Nephron progenitor cell (in vitro differentiated cells): ENCODE measurements around the gene TTLL11.

ENCODE experiments used
- DNase-seq: peaks from one replicate; pipeline ENCODE4 v3.0.0; 2021
- H3K27ac Mint-ChIP-seq: 2 replicates; pipeline ENCODE4 v1.8.0; 2021; ENCODE audit warnings: mild to moderate bottlenecking, moderate library complexity, mixed read lengths
- H3K27me3 Mint-ChIP-seq: 2 replicates; pipeline ENCODE4 v1.8.0; 2021; ENCODE audit warnings: mild to moderate bottlenecking, low read depth, mixed read lengths; ENCODE audit not compliant: poor library complexity
- H3K36me3 Mint-ChIP-seq: 2 replicates; pipeline ENCODE4 v1.8.0; 2021; ENCODE audit warnings: low read depth, mixed read lengths
- H3K4me1 Mint-ChIP-seq: 2 replicates; pipeline ENCODE4 v1.8.0; 2021; ENCODE audit warnings: mixed read lengths
- H3K4me3 Mint-ChIP-seq: 2 replicates; pipeline ENCODE4 v1.8.0; 2021; ENCODE audit warnings: mild to moderate bottlenecking, moderate library complexity, mixed read lengths
- H3K9me3 Mint-ChIP-seq: 2 replicates; pipeline ENCODE4 v1.8.0; 2021; ENCODE audit warnings: mild to moderate bottlenecking, moderate library complexity, mixed read lengths
- TF ChIP-seq, protein P1 (sequence below): fragments of 200-600 bp; sonication (generic); IDR thresholded peaks from 2 replicates; pipeline ENCODE4 v1.5.0; 2021; ENCODE audit warnings: antibody characterized with exemption

TTLL11 gene

DNA sequence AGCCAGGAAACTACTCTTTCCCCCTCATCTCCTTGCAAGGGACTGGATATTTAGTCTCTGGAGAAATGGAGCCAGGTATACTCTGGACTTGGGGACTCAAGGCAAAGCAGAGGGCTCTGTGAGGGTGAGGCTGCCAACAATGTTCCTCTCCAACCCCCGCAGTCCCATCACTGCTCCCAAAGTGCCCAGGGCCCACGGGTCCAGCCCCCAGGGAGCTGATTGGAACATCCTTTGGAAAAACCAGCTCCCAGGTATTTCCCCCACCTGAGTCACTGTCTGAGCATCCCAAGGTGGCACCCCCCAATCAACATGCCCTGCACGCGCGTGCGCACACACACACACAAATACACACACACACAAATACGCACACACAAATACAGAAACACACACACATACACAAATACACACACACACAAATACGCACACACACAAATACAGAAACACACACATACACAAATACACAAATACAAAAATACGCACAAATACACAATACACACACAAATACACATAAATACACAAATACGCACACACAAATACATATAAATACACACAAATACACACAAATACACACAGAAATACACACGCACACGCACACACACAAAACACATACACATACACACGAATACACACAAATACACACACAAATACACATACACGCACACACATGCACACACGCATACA, 304.3 kb downstream of the TTLL11 start:
- H3K9me3 Mint-ChIP-seq: no peaks in the 10 kb centered on the region
- H3K27me3 Mint-ChIP-seq: no peaks in the 10 kb centered on the region

DNA sequence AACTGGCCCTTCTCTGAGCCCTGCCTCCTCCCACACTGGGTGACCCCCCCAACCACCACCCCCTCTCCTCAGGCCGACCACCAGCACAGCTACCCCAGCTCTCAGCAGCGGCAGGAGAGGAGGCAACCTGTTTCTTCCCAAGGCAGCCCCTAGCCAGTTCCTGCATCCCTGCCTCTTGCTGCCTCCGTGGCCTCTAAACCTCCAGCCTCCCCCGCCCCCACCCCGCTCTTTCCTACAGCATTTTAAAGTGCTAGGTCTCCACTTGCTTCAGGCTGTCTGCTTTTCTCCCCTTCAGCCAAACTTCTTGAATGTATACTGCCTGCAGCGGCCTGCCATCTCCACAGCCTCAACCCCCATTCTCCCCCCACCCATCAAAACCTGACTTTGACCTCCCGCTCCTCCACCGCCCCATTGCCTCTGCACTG, 306.1 kb downstream of the TTLL11 start:
- Mint-ChIP-seq H3K4me3 (no peak overlapping the region), H3K27me3 (no peaks in the 10 kb centered on the region), H3K36me3 (no peaks in the 10 kb centered on the region), H3K9me3 (no peaks in the 10 kb centered on the region), H3K4me1 (peaks cover 29% of the 10 kb centered on the region), H3K27ac (peak overlapping the region; percentile 77)
- TF ChIP-seq, protein P1, sequence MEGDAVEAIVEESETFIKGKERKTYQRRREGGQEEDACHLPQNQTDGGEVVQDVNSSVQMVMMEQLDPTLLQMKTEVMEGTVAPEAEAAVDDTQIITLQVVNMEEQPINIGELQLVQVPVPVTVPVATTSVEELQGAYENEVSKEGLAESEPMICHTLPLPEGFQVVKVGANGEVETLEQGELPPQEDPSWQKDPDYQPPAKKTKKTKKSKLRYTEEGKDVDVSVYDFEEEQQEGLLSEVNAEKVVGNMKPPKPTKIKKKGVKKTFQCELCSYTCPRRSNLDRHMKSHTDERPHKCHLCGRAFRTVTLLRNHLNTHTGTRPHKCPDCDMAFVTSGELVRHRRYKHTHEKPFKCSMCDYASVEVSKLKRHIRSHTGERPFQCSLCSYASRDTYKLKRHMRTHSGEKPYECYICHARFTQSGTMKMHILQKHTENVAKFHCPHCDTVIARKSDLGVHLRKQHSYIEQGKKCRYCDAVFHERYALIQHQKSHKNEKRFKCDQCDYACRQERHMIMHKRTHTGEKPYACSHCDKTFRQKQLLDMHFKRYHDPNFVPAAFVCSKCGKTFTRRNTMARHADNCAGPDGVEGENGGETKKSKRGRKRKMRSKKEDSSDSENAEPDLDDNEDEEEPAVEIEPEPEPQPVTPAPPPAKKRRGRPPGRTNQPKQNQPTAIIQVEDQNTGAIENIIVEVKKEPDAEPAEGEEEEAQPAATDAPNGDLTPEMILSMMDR: no peak
- no peak for DNase-seq

More for the DNA sequence above, 304.3 kb downstream of the TTLL11 start:
- Mint-ChIP-seq H3K27ac (no peak overlapping the region), H3K36me3 (no peaks in the 10 kb centered on the region), H3K4me1 (peaks cover 14% of the 10 kb centered on the region), H3K4me3 (no peak overlapping the region)
- DNase-seq: no peak
- TF ChIP-seq, protein P1: no peak

DNA sequence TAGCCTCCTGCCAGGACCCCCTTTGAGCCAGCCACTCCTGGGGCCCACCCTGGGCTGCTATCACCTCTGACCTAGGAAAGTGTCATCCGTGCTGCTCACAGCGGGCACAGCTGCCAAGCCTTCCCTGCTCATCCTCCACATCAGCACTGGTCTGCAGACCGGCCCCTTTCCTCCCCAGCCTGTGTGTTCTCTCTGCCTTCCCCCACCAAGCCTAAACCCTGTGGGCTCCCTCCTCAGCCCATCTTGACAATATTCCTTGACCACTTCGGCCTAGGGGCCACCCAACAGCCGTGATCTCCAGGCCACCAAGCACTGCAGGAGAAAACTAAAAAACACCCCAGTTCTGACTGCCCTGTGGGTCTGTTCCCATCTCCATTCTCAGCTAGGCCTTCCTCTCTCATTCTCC, 306.6 kb downstream of the TTLL11 start:
- no peaks in the 10 kb centered on the region for H3K9me3 Mint-ChIP-seq
- H3K4me3 Mint-ChIP-seq: no peak overlapping the region
- DNase-seq: no peak
- peaks cover under 1% of the 10 kb centered on the region for H3K36me3 Mint-ChIP-seq
- peak overlapping the region; percentile 77 for H3K27ac Mint-ChIP-seq
- TF ChIP-seq, protein P1: no peak
- peaks cover 2% of the 10 kb centered on the region for H3K27me3 Mint-ChIP-seq
- peaks cover 30% of the 10 kb centered on the region for H3K4me1 Mint-ChIP-seq

DNA sequence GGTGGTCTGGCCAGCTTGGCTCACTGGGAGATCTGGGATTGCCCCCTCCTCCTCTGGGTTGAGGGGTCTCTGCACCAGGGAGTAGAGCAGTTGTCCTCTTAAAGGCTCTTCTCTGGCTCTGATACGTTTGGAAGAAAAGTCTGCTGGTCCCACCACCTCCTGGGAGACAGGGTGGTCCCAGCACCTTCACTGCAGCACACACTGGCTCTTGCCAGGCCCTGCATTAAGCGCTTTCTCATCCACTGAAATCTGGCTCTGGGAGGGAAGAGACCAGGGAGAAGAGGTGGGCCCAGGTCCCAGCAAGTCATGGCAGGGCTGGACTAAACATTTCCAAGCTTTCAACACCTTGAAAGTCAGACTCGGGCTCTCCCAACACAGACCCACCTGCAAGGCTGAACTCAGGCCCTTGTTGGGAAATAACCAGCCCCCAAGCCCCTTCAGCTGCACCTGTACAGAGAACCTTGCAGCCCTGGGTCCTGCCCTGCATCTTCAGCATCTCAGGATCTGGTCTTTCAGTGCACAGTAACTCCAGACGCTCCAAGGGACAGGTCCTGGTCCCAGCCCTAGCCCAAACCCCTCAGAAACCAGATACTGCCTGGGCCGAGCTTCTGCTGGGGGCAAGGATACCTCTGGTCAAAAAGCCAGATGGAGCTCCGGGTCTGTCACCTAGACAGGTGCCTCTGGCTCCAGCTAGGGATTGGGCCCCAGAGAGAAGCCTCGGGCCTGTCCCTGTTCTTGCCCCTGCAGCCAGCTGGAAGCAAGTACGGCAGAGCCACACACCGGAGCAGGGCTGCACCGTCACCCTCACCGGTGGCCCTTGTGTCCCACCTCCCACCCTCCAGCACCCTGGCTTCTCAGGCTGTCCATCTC, 307.2 kb downstream of the TTLL11 start:
- peaks cover 6% of the 10 kb centered on the region for H3K27me3 Mint-ChIP-seq
- peaks cover 35% of the 10 kb centered on the region for H3K4me1 Mint-ChIP-seq
- H3K4me3 Mint-ChIP-seq: no peak overlapping the region
- TF ChIP-seq, protein P1: no peak
- DNase-seq: no peak
- peaks cover 7% of the 10 kb centered on the region for H3K36me3 Mint-ChIP-seq
- H3K27ac Mint-ChIP-seq: peak overlapping the region; percentile 82
- no peaks in the 10 kb centered on the region for H3K9me3 Mint-ChIP-seq

DNA sequence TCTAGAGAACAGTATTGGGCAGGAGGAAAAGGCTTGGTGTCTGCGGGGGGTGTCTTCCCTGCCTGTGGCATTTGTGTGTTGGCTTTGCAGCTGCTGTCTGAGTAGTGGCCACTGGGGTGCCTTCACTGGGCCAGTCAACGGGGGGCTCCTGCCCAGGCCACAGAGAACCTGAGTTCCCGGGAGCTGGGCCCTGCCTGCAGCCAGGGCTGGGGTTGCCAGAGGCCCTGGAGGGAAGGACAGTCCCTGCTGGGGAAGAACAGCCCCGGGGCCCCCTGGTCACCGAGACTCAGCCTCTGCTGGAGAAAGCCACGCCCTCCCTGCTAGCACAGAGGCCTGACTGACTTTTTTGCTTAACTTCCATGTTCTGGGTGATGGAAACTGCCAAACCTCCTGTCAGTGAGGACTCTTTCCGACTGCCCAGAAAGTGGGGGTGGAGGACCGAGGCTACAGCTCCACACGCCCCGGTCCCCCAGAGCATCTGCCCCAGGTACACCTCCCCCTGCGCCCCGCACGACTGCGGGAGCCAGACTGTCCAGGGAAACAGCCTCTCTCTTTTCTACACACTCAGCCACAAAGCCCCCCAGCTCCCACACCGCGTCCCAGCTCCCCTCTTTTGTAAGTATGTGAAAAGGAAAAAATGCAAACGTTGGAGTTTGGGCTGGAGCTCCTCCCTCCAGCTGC, 308.2 kb downstream of the TTLL11 start:
- Mint-ChIP-seq H3K4me1 (peaks cover 46% of the 10 kb centered on the region), H3K9me3 (no peaks in the 10 kb centered on the region), H3K27me3 (peaks cover 6% of the 10 kb centered on the region), H3K27ac (peak overlapping the region; percentile 69), H3K4me3 (no peak overlapping the region), H3K36me3 (peaks cover 16% of the 10 kb centered on the region)
- TF ChIP-seq, protein P1: no peak
- no peak for DNase-seq
